HG03064 (cell line): Measurements from ENCODE around the gene OR52K2.
"Not testable (repeated sequence)": the region's sequence is repeated elsewhere in the genome, so short reads cannot be mapped to it uniquely, and the experiment has no call there.

Experiments used
- ATAC-seq: cut with Tn5 transposase; IDR thresholded peaks from one replicate; pipeline ENCODE4 v1.9.1; 2021; ENCODE audit warnings: low read depth; ENCODE audit not compliant: unreplicated experiment

The OR52K2 gene

DNA sequence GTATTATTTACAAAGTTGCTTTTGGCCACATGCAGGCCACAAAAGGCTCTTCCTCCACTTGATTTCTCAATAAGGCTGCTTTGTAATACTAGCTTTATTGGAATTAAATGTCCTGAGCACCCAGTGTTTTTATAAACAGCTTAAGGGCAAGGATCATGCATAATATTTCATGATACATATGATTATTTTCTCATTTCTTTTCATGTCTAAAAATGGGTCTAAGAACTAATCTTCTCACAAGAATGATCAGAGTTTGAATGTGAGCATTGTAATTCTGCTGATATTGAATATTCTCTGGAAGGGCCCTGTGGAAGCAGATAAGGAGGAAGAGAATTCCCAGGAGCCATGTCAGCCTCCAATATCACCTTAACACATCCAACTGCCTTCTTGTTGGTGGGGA, at the start of gene OR52K2:
Gene OR52K2, plus strand, starts transcription at position 301 of the 400 bp plus-strand sequence. Its CDS starts 45 bp downstream, at position 346.
- ATAC-seq: no peak

DNA sequence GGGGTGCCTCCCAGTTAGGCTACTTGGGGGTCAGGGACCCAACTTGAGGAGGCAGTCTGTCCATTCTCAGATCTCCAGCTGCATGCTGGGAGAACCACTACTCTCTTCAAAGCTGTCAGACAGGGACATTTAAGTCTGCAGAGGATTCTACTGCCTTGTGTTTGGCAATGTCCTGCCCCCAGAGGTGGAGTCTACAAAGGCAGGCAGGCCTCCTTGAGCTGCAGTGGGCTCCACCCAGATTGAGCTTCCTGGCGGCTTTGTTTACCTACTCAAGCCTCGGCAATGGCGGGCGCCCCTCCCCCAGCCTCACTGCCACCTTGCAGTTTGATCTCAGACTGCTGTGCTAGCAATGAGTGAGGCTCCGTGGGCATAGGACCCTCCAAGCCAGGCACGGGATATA, 42.9 kb upstream of the OR52K2 start:
- not testable (repeated sequence) for ATAC-seq

DNA sequence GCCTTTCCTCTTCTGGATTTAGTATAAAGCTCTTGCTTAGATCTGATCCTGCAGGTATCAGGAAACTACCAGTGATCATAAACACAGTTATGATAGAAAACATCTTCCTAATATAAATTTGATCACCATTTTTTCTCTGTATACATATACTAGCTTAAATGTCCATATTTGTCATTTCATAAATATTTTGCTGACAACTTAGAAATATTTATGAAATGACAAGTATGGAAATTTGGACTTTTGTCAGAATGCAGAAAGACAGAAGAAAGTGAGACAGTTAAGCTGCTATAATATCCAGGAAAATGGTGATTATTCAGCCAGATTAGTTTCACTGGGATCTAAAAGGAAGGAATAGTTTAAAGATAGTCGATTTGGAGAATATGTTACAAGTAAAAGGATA, 32.8 kb upstream of the OR52K2 start:
- no peak for ATAC-seq

DNA sequence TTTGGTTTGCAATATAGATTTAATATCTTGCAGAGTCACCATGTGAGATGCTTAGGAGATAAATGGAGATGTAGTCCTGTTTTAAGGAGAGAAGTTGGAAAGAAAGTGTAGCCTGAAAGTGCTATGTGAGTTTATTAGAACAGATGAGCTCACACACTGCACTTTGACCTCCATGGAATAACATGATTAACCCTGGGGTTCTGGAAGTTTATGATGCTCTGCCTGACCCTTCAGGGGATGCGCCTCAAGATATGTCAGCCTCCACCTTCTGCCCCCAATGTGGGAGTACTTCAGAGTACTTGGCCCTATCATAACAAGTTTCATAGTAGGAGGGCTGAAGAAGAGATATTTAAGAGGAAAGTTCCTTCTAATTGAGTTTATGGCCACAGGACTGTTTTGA, 32.3 kb upstream of the OR52K2 start:
- no peak for ATAC-seq

DNA sequence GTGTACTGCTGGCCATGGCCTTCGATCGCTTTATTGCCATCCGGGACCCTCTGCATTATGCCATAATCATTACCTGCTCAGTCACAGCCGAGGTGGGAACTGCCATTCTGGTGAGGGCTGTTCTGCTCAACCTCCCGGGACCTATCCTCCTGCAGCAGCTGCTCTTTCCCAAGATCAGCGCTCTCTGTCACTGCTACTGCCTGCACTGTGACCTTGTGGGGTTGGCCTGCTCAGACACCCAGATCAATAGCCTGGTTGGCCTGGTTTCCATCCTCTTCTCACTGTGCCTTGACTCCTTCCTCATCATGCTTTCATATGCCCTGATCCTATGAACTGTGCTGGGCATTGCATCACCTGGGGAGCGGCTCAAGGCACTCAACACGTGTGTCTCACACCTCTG, 30.7 kb upstream of the OR52K2 start:
- no peak for ATAC-seq

DNA sequence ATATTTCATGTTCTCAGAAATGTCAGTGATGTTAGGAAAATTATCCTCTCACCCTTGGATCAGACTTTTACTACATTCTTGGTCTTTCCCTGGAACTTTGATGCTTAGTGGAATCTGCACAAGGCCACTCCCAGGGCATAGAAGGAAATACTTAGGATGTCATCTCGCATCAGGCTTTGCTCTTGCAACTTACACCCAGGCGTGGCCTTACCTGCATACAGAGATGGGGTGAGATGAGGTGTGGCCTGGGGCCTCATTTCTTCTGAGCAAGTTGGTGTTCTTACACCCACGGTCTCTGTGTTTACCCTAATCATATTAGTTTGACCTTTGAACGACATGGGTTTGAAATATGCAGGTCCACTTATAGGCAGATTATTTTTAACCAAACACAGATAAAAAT, 19.0 kb upstream of the OR52K2 start:
- no peak for ATAC-seq

DNA sequence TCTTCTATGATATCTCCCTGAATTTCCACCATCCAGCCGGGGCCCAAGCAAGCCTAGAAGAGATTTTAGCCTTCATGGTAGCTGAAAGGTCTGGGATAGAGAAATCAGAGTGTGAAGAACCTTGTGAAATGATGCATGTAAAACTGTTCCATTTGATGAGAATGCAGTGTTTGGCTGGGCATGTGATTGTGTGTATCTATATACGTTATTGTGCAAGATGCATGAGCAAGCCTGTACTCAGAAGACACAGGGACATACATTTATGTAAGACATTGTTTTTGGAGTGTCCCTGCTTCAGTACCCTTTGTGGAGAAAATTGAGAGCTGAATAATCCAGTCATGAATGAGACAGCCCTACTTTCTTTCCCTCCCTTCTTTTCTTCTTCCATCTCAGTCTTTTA, 15.2 kb upstream of the OR52K2 start:
- no peak for ATAC-seq

DNA sequence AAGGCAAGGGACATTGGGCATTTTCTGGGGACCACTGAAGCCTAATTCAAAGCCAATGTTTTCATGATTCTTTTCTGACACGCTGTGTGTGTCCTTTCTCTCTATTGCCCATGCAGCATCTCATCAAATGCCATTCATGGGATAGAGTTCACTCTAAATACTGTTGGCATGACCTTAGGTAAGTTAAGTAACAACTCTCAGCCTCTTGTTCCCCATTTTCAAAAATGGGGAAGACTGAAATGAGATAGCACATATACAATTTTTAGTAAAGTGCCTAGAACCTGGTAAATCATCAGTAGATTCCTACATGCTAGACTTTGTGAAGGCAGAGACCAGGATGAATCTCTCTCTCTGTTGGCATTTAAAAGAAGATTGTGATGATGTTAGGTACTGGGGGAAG, 12.7 kb upstream of the OR52K2 start:
- no peak for ATAC-seq

DNA sequence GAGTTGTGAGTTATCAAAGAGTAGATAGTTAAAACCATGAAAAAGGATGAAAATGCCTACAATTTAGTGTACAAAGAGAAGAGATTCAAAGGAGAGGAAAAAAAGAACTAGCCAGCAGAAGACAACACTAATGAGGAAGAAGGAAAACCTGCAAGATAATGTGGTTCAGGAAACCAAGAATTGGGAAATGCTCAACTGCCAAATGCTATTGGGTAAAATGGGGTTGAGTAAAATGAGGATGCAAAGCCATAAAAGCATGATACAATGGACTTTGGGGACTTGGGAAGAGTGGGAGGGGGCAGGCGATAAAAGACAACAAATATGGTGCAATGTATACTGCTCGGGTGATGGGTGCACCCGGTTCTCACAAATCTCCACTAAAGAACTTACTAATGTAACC, 7.6 kb upstream of the OR52K2 start:
- ATAC-seq: no peak

DNA sequence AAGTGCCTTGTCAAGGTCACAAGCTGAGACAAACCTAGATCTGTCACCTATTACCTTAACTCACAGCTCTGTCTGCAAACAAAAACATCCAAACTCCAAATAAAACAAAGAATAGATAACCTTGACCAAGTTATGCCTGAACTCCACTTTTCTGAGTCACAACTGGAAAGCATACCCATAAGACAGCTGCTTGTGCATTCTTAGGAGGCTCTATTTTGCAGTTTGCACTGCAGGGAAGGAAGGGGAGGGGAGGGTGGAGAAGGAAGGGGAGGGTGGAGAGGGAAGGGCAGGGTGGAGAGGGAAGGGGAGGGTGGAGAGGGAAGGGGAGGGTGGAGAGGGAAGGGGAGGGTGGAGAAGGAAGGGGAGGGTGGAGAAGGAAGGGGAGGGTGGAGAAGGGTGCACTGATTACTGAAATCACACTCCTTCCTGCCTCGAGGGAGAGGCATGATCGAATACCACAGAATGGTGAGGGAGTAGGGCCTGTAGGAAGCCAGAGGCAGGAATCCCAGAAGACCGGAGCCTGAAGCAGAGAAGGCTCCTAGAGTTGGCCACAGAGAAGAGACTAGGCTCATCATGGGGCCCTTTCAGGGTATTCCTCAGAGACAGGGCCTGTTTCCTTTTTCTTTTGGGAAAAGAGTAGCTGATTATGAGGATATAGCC, 5.7 kb upstream of the OR52K2 start:
- no peak for ATAC-seq

DNA sequence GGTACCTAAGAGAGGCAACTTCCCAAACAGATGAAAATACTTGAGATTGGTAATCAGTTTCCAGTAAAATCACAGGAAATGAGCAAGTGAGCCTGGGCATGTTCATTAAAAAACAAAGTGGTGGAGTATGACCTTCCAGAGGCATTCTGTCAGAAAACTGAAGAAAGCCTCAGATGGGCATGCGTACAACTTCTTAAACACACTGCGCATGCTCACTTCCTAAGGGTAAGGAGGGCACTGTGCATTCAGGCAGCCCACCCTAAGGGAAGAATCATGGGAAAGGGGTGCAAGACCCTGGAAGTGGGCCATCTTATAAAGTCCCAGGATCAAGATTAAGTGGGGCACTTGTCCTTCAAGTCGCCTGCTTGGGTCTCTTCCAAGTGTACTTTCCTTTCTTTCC, 4.0 kb downstream of the OR52K2 start:
- ATAC-seq: no peak

DNA sequence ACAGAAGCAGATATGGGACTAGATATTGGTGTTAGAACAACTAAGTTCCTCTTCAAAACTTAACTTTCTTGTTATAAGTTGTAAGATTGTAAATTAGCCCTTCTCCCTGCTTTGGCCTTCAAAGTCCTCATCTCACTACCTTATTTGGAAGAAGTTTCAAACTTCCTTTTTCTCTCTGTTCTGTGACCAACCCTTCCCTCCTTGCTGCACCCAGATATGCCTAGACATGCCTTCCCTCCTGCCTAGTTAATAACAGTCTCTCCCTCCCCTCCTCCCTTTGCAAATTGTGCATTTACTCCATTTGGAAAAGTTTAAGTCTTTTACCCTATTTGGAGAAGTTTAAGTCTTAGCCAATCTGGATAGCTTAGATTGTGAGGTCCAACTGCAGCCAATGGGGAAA, 4.9 kb downstream of the OR52K2 start:
- ATAC-seq: no peak

DNA sequence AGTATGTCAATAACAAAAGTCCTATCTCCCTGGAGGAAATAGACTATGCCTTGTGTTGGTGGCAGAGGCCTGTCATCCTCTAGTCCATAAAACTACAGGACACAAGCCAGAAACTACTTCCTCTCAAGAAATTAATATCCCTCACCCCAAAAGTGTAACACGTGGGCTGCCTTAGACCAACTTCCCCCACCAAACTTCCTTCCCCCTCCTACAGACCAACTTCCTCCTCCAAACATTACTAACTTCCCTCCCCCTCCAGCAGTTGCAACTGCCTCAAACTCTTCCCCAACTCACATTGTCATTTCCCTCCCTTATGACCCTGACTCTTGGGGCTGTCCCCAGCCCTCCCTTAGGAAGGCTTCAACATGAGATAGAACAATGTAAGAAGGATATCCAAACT, 6.3 kb downstream of the OR52K2 start:
- no peak for ATAC-seq

DNA sequence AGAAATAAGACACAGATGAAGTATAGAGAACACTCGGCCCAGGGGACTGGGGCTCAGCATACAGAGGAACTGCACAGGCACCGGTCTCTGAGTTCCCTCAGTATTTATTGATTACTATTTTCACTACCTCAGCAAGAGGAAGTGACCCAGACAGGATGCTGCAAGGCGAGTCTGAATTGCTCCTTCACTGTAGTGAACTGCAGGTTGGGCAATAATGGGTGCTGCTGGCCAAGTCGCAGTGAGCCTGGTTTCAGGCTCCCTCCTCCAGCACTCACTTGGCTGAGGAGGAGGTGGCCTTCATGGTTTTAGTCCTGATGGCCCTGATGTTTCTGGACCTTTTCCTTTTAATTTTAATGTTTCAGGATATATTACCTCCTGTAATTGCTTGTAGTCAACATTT, 10.4 kb downstream of the OR52K2 start:
- ATAC-seq: no peak

DNA sequence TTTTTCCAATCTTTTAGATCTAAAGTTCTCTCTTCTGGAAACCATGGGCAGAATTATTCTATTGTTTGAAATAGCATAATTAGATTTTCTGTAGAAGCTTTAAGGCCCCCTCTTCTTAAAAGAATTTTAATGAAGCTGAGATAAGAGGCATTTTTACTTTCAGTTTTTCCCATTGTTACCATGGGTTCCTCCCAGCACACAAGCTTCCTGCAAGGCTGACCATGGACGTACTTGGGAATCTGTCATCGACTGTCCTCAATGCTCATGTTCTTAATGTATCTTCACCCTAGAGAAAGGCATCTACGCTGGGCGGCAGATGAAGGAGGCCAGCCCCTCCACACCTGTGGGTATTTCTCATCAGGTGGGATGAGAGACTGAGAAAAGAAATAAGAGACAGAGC, 11.1 kb downstream of the OR52K2 start:
- ATAC-seq: no peak

DNA sequence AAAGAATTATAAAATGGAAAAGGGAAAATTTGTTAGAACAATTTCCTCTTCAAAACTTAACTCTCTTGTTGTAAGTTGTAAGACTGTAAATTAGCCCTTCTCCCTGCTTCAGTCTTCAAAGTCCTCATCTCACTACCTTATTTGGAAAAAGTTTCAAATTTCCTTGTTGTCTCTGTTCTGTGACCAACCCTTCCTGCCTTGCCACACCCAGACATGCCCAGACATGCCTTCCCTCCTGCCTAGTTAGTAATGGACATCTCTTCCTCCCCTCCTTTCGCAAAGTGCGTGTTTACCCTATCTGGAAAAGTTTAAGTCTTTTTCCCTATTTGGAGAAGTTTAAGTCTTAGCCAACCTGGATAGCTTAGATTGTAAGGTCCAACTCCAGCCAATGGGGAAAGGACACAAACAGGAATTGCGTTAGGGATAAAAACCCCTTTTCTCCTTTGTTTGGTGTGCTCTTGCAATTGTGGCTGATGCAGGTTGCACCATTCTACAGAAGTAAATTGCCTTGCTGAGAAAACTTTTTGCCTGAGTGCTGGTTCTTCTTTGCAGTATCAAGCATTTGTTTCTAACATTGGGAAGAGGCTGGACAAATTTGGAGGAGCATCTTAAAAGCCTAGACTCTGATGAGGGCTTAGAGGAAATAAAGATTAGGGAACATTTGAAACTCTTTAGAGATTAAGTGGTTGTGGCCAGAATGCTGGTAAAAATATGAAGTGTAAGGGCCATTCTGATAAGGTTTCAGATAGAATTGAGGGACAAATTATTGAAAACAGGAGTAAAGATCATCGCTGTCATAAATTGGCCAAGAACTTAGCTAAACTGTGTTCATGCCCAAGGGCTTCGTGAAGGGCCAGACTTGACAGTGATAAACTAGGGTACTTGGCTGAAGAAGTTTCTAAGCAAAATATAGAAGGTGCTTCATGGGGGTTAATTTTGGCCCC, 15.4 kb downstream of the OR52K2 start:
- no peak for ATAC-seq

DNA sequence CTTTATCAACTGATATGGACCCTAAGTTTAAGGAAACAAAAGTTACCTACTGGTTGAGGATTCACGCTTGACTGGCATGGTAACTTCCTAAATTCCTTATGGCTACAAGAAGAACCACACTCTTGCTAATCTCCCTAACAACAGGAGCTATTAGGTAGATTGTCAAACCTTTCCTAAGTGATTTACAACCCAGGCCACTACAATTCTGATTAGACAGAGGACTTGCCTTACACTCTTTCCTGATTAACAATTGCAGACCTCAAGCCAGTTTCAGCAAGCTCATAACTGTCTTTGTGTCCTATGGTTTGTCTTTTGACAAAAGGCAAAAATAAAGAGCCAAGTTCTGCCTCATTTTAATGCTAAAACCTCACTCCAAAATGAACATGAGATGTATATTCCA, 16.3 kb downstream of the OR52K2 start:
- no peak for ATAC-seq

DNA sequence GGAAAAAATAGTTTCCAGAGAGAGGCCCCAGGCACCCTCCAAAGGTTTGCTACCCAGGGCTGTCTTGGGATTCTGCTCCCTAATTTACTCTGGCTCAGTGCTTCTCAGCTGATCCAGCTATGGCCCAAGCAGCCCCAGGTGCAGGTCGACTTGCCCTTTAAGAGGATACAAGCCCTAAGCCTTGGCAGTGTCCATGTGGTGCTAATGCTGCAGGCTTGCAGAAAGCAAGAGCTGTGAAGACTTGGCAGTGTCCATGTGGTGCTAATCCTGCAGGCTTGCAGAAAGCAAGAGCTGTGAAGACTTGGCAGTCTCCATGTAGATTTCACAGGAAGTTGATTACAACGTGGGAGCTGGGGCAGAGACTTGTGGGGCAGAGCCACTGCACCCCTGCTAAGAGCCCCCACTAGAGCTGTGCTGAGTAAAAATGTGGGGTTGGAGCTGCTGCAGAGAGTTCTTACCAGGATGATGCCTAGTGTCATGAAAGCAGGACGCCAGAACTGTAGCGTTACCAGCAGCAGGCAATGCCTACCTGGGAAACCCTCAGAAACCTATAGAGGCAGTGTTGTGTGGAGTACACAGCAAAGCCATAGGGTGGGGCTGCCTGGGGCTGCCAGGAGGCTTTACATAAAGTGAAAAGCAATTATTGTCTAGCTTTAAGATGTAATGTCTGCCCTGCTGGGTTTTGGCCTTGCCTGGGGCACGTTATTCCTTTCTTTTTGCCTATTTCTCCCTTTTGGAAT, 17.2 kb downstream of the OR52K2 start:
- no peak for ATAC-seq

DNA sequence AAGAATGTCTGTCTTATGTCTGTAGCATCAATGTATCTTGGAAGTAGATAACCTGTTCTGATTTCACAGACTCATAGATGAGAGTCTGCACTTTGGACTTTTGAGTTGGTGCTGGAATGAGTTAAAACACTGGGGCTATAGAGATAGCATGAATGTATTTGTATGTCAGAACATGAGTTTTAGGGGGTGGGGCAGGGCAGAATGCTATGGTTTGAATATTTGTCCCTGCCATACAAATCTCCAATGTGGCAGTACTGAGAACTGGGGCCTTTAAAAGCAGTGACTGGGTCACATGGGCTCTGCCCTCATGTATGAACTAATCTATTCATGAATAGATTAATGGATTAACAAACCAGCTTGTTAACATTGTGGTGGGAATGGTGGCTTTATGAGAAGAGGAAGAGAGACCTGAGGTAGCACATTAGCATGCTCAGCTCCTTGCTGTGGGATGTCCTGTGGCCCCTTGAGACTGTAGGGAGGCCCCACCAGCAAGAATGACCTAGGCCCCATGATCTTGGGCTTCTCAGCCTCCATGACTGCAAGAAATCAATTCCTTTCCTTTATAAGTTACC, 17.9 kb downstream of the OR52K2 start:
- no peak for ATAC-seq

DNA sequence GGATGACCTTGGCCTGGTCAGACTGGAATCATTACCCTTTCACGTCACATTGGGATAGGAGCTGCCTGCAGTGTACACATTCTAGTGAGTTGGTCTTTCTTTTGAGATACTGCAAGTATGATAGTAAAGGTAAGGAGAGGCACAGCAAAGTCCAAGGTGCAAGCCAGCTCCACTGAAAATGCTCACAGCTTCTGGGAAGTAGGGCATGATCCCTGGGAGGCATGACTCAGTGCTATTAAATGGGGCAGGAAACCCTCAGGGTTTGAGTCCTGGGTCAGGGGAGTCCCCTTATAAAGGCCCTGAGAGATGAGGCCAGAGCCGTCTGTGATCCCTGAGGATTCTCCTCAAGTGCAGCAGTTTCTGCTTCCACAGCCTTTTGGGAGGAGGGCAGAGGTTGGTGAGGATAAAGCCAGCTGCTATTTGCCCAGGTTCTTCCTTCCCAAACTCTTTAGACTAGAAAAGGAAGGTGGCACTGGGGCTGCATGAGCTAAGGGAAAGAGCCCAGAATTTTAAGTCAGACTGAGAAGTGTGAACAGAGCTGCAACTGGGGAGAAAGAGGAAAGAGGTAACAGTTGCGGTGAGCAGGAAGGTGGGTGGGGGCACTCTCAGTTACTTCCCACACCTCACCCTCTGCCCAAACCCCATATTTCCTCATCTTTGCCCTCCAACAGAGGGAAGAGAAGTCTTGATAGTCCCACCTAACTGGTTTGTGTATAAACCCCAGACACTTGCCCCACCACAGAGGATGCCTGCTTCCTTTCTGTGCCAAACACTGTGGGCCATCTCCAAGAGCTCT, 18.9 kb downstream of the OR52K2 start:
- ATAC-seq: no peak
